Endothelial cell of umbilical vein (primary cell): ENCODE data around the gene SORL1. TPM values are rescaled to one million over a fixed set of nuclear protein-coding genes. Genes with fewer than 3 reads are reported as not detected.

Experiments
- BruUV-seq: library from RNA; stranded (reverse); fragments of 400-500 nt; replicated peaks from 2 replicates; lab custom pipeline; 2021; lab: Mats Ljungman, UMichigan
- CTCF ChIA-PET: fragments of 300-600, 350-600 bp; sonication (Branson Sonifier 250); formaldehyde crosslinking; loops from one replicate; lab custom pipeline; 2021; ENCODE audit warnings: antibody characterized with exemption, inconsistent platforms; lab: Charles Lee
- POLR2A ChIA-PET: fragments of 300-600, 350-600 bp; sonication (Branson Sonifier 250); formaldehyde crosslinking; loops from one replicate; lab custom pipeline; 2021; ENCODE audit warnings: antibody characterized with exemption, inconsistent platforms; lab: Charles Lee
- DNase-seq: peaks from one replicate; pipeline ENCODE4 v3.0.0-alpha.2; 2011; ENCODE audit warnings: low read depth, low spot score
- FAIRE-seq: peaks from 2 replicates; lab custom pipeline; 2011; peaks lifted over from hg19 to GRCh38; lab: Jason Lieb, UNC
- H2AFZ ChIP-seq: 2 replicates; pipeline ENCODE4 v1.6.0; 2012; ENCODE audit warnings: low read depth, low read length, control low read depth, inconsistent platforms
- H3K27ac ChIP-seq: 2 replicates; pipeline ENCODE4 v1.5.1; 2011; ENCODE audit warnings: low read depth, mild to moderate bottlenecking, control low read depth, low read length, moderate library complexity; ENCODE audit not compliant: insufficient read depth
- H3K27me3 ChIP-seq, 2 experiments: 2 replicates each; pipeline versions ENCODE4 v1.6.0 to v1.6.1; 2011; ENCODE audit warnings: low read length in 2 of 2, mixed read lengths in 1 of 2; ENCODE audit not compliant: control insufficient read depth in 2 of 2, insufficient read depth in 2 of 2
- H3K36me3 ChIP-seq, 2 experiments: 2 replicates in 1 of 2; 3 replicates in 1 of 2; pipeline ENCODE4 v1.5.1; 2011; ENCODE audit warnings: low read length in 2 of 2, mild to moderate bottlenecking in 1 of 2, moderate library complexity in 1 of 2; ENCODE audit not compliant: control insufficient read depth in 2 of 2, insufficient read depth in 2 of 2; ENCODE audit errors: extremely low read depth in 1 of 2
- H3K4me1 ChIP-seq: 3 replicates; pipeline ENCODE4 v1.5.1; 2011; ENCODE audit warnings: mild to moderate bottlenecking, low read length; ENCODE audit not compliant: control insufficient read depth, insufficient read depth; ENCODE audit errors: extremely low read depth
- H3K4me2 ChIP-seq: 2 replicates; pipeline ENCODE4 v1.6.1; 2011; ENCODE audit warnings: low read length, control low read depth, mixed read lengths; ENCODE audit not compliant: insufficient read depth
- H3K4me3 ChIP-seq, 3 experiments: fragments of 200-600 bp in 1 of 3; sonication (generic), shearing (Covaris generic) in 1 of 3; replicated peaks in 1 of 3; 2 replicates each; pipeline ENCODE4 v1.5.1; 2011 to 2016; ENCODE audit warnings: control low read depth in 3 of 3, low read length in 3 of 3, mild to moderate bottlenecking in 2 of 3, inconsistent platforms in 1 of 3, low read depth in 1 of 3, moderate library complexity in 1 of 3; ENCODE audit not compliant: insufficient read depth in 1 of 3
- H3K79me2 ChIP-seq: 2 replicates; pipeline ENCODE4 v1.6.0; 2012; ENCODE audit warnings: low read length, inconsistent platforms; ENCODE audit not compliant: control insufficient read depth, insufficient read depth
- H3K9ac ChIP-seq: replicated peaks from 2 replicates; pipeline ENCODE3; 2011; ENCODE audit warnings: low read length, control low read depth; ENCODE audit not compliant: insufficient read depth; ENCODE audit errors: extremely low read depth
- H3K9me1 ChIP-seq: replicated peaks from 3 replicates; pipeline ENCODE4 v1.6.0; 2011; ENCODE audit warnings: mild to moderate bottlenecking, low read length; ENCODE audit not compliant: control insufficient read depth, insufficient read depth; ENCODE audit errors: extremely low read depth
- H3K9me3 ChIP-seq: replicated peaks from 2 replicates; pipeline ENCODE4 v1.5.1; 2012; ENCODE audit warnings: low read length, inconsistent platforms; ENCODE audit not compliant: control insufficient read depth, insufficient read depth
- H4K20me1 ChIP-seq: replicated peaks from 2 replicates; pipeline ENCODE3; 2011; ENCODE audit warnings: mild to moderate bottlenecking, low read length; ENCODE audit not compliant: control insufficient read depth, insufficient read depth; ENCODE audit errors: extremely low read depth
- EZH2 ChIP-seq: IDR thresholded peaks from 2 replicates; pipeline ENCODE4 v1.6.1; 2012; ENCODE audit warnings: borderline replicate concordance, low read depth, mild to moderate bottlenecking, moderate library complexity, low read length, inconsistent platforms; ENCODE audit not compliant: severe bottlenecking
- FOS ChIP-seq: IDR thresholded peaks from 2 replicates; pipeline ENCODE4 v1.6.1; 2011; ENCODE audit warnings: mild to moderate bottlenecking, low read length, moderate library complexity, borderline replicate concordance; ENCODE audit not compliant: insufficient read depth
- GATA2 ChIP-seq: IDR thresholded peaks from 2 replicates; pipeline ENCODE4 v1.7.0; 2011; ENCODE audit warnings: low read depth, mild to moderate bottlenecking, moderate library complexity, mixed read lengths, low read length; ENCODE audit not compliant: insufficient read length, insufficient read depth
- JUN ChIP-seq: IDR thresholded peaks from 2 replicates; pipeline ENCODE4 v1.6.1; 2011; ENCODE audit warnings: borderline replicate concordance, low read depth; ENCODE audit not compliant: insufficient read length, insufficient read depth
- MYC ChIP-seq: IDR thresholded peaks from one replicate; pipeline ENCODE4 v1.6.1; 2011; ENCODE audit warnings: mild to moderate bottlenecking, low read depth, low read length
- POLR2A ChIP-seq: IDR thresholded peaks from 2 replicates; pipeline ENCODE4 v1.6.1; 2012; ENCODE audit warnings: low read depth, mild to moderate bottlenecking, control low read depth, low read length
- POLR2AphosphoS5 ChIP-seq: IDR thresholded peaks from 2 replicates; pipeline ENCODE4 v1.6.1; 2012; ENCODE audit warnings: low read depth, mild to moderate bottlenecking, control low read depth, low read length, moderate library complexity; ENCODE audit not compliant: insufficient read depth
- dilution Hi-C: fragments of 300-500 bp; cut with MboI; formaldehyde crosslinking; loops from one replicate; pipeline ENCODE4 v1.15.0; 2019; ENCODE audit warnings: low sequenced_read_pairs; ENCODE audit not compliant: extremely low pct_ligation_motif_present
- intact Hi-C: fragments of 100-400 bp; cut with micrococcal nuclease; formaldehyde crosslinking; loops from one replicate; pipeline ENCODE4 v1.10.0; 2022
- polyA plus RNA-seq, 4 experiments: library from polyadenylated mRNA; depleted of rRNA in 3 of 4; stranded (reverse) in 3 of 4; unstranded in 1 of 4; fragments of >200 nt; gene quantifications; 2 replicates each; pipeline versions ENCODE4 v1.2.1 to v1.2.3, GENCODE V29; 2011 to 2012; ENCODE audit warnings: missing spikeins in 1 of 4
- total RNA-seq: library from RNA; stranded (reverse); gene quantifications from 2 replicates; pipeline ENCODE4 v1.2.3, GENCODE V29; 2021
- TF ChIP-seq, protein P1 (sequence below), 2 donors: IDR thresholded peaks; 1 replicate in 1 of 2; 2 replicates in 1 of 2; pipeline ENCODE4 v1.5.1; 2011; ENCODE audit warnings: low read length in 2 of 2, mild to moderate bottlenecking in 2 of 2, moderate library complexity in 2 of 2, control low read depth in 1 of 2, inconsistent platforms in 1 of 2, low read depth in 1 of 2; ENCODE audit not compliant: insufficient read depth in 1 of 2; ENCODE audit errors: extremely low read depth in 1 of 2
- TF ChIP-seq, protein P2 (sequence below): IDR thresholded peaks from 2 replicates; pipeline ENCODE4 v1.6.1; 2011; ENCODE audit not compliant: insufficient read depth, insufficient read length

Gene SORL1
- total and polyA plus RNA-seq, 2 donors (not counting 3 experiments of a cell fraction or from before 2014, with no cell fraction given), result 0.17 to 0.31 TPM

- ChIA-PET CTCF (interaction anchor here (0.6 to 0.7 kb wide), 2 partner anchors 9 to 15 kb away, joined by 3 read pairs; no protein-coding TSS in a partner anchor), POLR2A (no interaction called here)
- Histone ChIP-seq H3K27ac (no peak overlapping the region), H3K9me3 (no peaks in the 10 kb centered on the region), H4K20me1 (no peaks in the 10 kb centered on the region), H3K36me3 (no peaks in the 10 kb centered on the region), H3K4me2 (no peak overlapping the region), H3K4me1 (no peaks in the 10 kb centered on the region), H3K79me2 (no peaks in the 10 kb centered on the region), H2AFZ (no peak overlapping the region), H3K27me3 (no peaks in the 10 kb centered on the region), H3K9me1 (no peaks in the 10 kb centered on the region), H3K9ac (no peak overlapping the region), H3K4me3 (no peak overlapping the region)
- BruUV-seq, result no TSS peak
- no peak for FAIRE-seq
- intact Hi-C loops, result no loop called here
- DNase-seq, result no peak
- TF ChIP-seq GATA2 (no peak), EZH2 (no peak), POLR2A (no peak), FOS (no peak), MYC (no peak), POLR2AphosphoS5 (no peak), JUN (no peak)
- TF ChIP-seq, protein P1, sequence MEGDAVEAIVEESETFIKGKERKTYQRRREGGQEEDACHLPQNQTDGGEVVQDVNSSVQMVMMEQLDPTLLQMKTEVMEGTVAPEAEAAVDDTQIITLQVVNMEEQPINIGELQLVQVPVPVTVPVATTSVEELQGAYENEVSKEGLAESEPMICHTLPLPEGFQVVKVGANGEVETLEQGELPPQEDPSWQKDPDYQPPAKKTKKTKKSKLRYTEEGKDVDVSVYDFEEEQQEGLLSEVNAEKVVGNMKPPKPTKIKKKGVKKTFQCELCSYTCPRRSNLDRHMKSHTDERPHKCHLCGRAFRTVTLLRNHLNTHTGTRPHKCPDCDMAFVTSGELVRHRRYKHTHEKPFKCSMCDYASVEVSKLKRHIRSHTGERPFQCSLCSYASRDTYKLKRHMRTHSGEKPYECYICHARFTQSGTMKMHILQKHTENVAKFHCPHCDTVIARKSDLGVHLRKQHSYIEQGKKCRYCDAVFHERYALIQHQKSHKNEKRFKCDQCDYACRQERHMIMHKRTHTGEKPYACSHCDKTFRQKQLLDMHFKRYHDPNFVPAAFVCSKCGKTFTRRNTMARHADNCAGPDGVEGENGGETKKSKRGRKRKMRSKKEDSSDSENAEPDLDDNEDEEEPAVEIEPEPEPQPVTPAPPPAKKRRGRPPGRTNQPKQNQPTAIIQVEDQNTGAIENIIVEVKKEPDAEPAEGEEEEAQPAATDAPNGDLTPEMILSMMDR (IDR thresholded peaks at IDR 0.05; ENCODE audit: extremely low read depth in 1 of 2, insufficient read depth in 1 of 2, low read depth in 1 of 2, low read length in 2 of 2), result no peak
- TF ChIP-seq, protein P2, sequence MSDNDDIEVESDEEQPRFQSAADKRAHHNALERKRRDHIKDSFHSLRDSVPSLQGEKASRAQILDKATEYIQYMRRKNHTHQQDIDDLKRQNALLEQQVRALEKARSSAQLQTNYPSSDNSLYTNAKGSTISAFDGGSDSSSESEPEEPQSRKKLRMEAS, result no peak
- dilution Hi-C loops, result no loop called here
Observed at GRCh38 chr11:121508449-121508848, 56.3 kb downstream of the SORL1 start.
